Ovary (tissue), 9 donors: Measurements from ENCODE around the gene NIPAL4. TPM values are rescaled to one million over a fixed set of nuclear protein-coding genes. Genes with fewer than 3 reads are reported as not detected.
A peak's percentile ranks its signal among the peaks of the same experiment; 100 is the strongest.

Experiments used
- DNase-seq, 5 donors: peaks; one replicate each; pipeline ENCODE4 v3.0.0-alpha.2; 2019 to 2020
- H3K27ac ChIP-seq, 2 donors: fragments of 200-600 bp; one replicate each; pipeline versions ENCODE4 v1.5.1 to v1.8.0; 2019 to 2022
- H3K27me3 ChIP-seq: fragments of 200-600 bp; one replicate; pipeline ENCODE4 v1.8.0; 2022
- H3K36me3 ChIP-seq: fragments of 200-600 bp; sonication (generic); one replicate; pipeline ENCODE4 v1.5.1; 2019
- H3K4me1 ChIP-seq: one replicate; pipeline ENCODE4 v1.8.1; 2013; ENCODE audit warnings: mild to moderate bottlenecking, moderate library complexity; ENCODE audit not compliant: insufficient read depth
- H3K4me3 ChIP-seq: fragments of 200-600 bp; sonication (generic); one replicate; pipeline ENCODE4 v1.5.1; 2017
- H3K9me3 ChIP-seq, 2 donors: fragments of 200-600 bp in 1 of 2; sonication (generic) in 1 of 2; one replicate each; pipeline versions ENCODE4 v1.5.1 to v1.8.1; 2013 to 2019; ENCODE audit warnings: mild to moderate bottlenecking in 1 of 2, moderate library complexity in 1 of 2
- EP300 ChIP-seq: sonication (generic); formaldehyde crosslinking; IDR thresholded peaks from one replicate; pipeline ENCODE4 v1.6.1; 2017; ENCODE audit warnings: antibody characterized with exemption
- POLR2A ChIP-seq: fragments of 450-650 bp; IDR thresholded peaks from one replicate; pipeline ENCODE4 v1.6.1; 2017; ENCODE audit warnings: antibody characterized with exemption, mild to moderate bottlenecking, moderate library complexity
- WGBS, 3 donors: extraction: QIAGEN DNeasy Blood & Tissue Kit in 1 of 3; methylation state at CpG; one replicate each; pipeline versions ENCODE4 v1.1.5 to v1.1.7; 2013 to 2017; 5-methylcytosine and 5-hydroxymethylcytosine counted together
- intact Hi-C, 4 donors: fragments of 100-400 bp; cut with DNase I; formaldehyde crosslinking; loops; one replicate each; pipeline versions ENCODE4 v1.11.0 to v1.15.1; 2022 to 2023
- polyA plus RNA-seq, 2 donors: library from polyadenylated mRNA; stranded (reverse); fragments of 200-250 nt in 1 of 2; fragments of 350-450 nt in 1 of 2; fragmentation: Illumina TruSeq in 1 of 2; extraction: RNeasy Lipid Tissue Mini Kit (QIAGEN cat#74804) in 1 of 2; gene quantifications; one replicate each; pipeline ENCODE4 v1.2.3, GENCODE V29; 2013 to 2014
- total RNA-seq, 7 donors: library from RNA; depleted of rRNA in 2 of 7; stranded (reverse); fragments of >200 nt in 2 of 7; fragmentation: NEBNext Ultra II Directional in 3 of 7; extraction: Animal tissue kit (Norgen Biotek cat#: 25700) in 3 of 7; gene quantifications; one replicate each; pipeline versions ENCODE4 v1.1.0 to v1.2.4, GENCODE V29; 2016 to 2023
- TF ChIP-seq, protein P1 (sequence below), 3 donors: fragments of 450-650 bp in 2 of 3; fragments of 200-600 bp in 1 of 3; IDR thresholded peaks; one replicate each; pipeline versions ENCODE4 v1.5.1 to v1.8.0; 2016 to 2022; ENCODE audit warnings: antibody characterized with exemption in 3 of 3, mild to moderate bottlenecking in 1 of 3
- donor health status: DM: no; HTN: no; CAD: no; lungs with moderate emphysema.
- donor health status: DM: no; HTN: no; CAD: no.
- donor health status: Bipolar disorder and iron deficiency.
- donor health status: DM: yes; HTN: yes; CAD: no.
- donor health status: DM: no; HTN: no; CAD: no.
- donor health status: DM: yes; HTN: yes; CAD: no.

NIPAL4 gene
- total and polyA plus RNA-seq, 9 donors, result 0.80 TPM; not detected in 8

DNA sequence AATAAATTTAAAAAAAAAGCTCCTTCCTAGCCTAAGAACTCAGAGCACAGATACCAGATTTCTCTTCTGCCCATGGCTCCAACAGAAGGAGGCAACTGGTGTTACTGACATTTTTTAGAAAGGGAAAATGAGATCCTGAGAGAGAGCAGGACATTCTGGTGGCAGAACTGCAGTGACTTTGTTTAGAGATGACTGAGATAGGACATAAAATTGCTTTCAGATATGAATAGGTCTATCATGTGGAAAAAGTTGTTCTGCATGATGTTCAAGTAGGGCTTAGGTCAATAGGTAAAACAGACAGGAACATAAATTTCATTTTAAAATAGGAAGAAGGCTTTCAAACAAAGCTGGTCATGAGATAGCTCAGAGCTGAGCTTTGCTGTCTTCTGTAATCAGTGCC, 49.6 kb downstream of the NIPAL4 start:
- Histone ChIP-seq H3K27ac (no peak overlapping the region), H3K27me3 (no peaks in the 10 kb centered on the region)

GRCh38 chr5:157510682-157511081, 50.7 kb downstream of the NIPAL4 start:
- no peak overlapping the region for H3K4me3 ChIP-seq
- no peaks in the 10 kb centered on the region for H3K27me3 ChIP-seq
- TF ChIP-seq EP300, result no peak
- TF ChIP-seq, protein P1, sequence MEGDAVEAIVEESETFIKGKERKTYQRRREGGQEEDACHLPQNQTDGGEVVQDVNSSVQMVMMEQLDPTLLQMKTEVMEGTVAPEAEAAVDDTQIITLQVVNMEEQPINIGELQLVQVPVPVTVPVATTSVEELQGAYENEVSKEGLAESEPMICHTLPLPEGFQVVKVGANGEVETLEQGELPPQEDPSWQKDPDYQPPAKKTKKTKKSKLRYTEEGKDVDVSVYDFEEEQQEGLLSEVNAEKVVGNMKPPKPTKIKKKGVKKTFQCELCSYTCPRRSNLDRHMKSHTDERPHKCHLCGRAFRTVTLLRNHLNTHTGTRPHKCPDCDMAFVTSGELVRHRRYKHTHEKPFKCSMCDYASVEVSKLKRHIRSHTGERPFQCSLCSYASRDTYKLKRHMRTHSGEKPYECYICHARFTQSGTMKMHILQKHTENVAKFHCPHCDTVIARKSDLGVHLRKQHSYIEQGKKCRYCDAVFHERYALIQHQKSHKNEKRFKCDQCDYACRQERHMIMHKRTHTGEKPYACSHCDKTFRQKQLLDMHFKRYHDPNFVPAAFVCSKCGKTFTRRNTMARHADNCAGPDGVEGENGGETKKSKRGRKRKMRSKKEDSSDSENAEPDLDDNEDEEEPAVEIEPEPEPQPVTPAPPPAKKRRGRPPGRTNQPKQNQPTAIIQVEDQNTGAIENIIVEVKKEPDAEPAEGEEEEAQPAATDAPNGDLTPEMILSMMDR (IDR thresholded peaks at IDR 0.05), result no peak
- TF ChIP-seq POLR2A, result no peak
- DNase-seq, result no peak
- intact Hi-C loops, result loop anchor here in 1 of 4 donors (10.0 kb wide), 1 partner anchor 64 kb away; the partner anchor contains the start of gene ADAM19
- 87 to 91% (median 90%) methylated on average over 5 of the region's 5 CpGs for WGBS, 3 donors
- no peaks in the 10 kb centered on the region for H3K9me3 ChIP-seq
- H3K4me1 ChIP-seq, result peaks cover 12% of the 10 kb centered on the region
- H3K36me3 ChIP-seq, result no peaks in the 10 kb centered on the region
- peak overlapping the region in 1 of 2 donors; percentile 51 for H3K27ac ChIP-seq

More for the DNA sequence above, 49.6 kb downstream of the NIPAL4 start:
- Histone ChIP-seq H3K4me1 (peaks cover 10% of the 10 kb centered on the region), H3K36me3 (no peaks in the 10 kb centered on the region), H3K9me3 (no peaks in the 10 kb centered on the region), H3K4me3 (no peak overlapping the region)
- no peak for TF ChIP-seq POLR2A
- intact Hi-C loops, result no loop called here
- no peak for DNase-seq

DNA sequence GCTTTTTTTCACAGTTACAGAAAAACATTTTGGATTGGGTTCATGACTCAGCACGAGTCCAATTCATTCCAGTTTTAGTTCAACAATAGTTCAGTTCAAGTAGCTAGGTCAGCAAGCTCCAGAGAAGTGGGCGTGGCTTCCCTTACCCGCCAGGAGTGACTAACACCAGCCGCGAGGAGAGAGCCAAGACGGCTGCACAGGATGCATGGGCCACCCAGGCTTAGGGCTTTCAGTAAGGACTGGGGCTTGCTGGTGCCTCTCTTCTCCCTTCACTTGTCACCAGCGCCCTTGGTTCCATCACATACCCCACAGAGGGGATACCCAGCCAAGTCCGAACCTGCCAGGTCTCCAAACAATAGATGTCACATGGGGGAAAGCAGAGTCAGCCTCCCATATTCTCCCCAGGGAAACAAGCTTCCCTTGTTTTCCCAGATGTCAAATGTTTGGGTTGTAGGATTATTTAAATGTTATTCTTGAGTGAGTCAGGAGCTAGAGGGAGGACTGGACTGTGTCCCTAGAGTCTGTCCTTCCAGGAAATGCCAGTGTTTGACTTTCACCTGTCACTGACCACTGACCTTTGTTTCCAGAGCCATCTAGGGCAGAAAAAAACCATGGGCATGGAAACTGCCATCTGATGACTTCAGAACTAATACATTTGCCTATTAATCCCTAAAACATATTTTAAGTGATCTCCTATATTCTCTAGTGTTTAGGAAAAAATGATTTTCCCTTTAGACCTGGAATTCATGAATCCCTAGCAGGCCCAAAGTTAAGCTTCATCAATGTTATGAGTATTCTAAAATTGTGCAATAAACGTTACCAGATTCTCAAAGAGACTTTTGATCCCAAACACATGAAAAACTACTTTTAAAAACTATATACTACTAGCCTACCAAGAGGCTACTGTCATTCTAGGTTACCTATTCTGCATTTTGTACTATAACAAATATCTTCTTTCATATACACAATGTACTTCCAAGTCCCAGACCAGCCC, 51.9 kb downstream of the NIPAL4 start:
- intact Hi-C loops, result loop anchor here in 1 of 4 donors (10.0 kb wide), 1 partner anchor 63 kb away; the partner anchor contains the start of gene ADAM19
- WGBS, 3 donors, result 7 to 9% (median 8%) methylated on average over 9 of the region's 9 CpGs
- peaks cover 17% of the 10 kb centered on the region for H3K4me1 ChIP-seq
- no peaks in the 10 kb centered on the region for H3K27me3 ChIP-seq
- peak; percentile 93 to 97 (median 96) for DNase-seq
- H3K27ac ChIP-seq, result peak overlapping the region in 1 of 2 donors; percentile 51
- TF ChIP-seq, protein P1 (IDR thresholded peaks at IDR 0.05), result no peak
- TF ChIP-seq EP300, result no peak
- TF ChIP-seq POLR2A, result no peak
- H3K9me3 ChIP-seq, result no peaks in the 10 kb centered on the region
- H3K36me3 ChIP-seq, result no peaks in the 10 kb centered on the region
- H3K4me3 ChIP-seq, result no peak overlapping the region

DNA sequence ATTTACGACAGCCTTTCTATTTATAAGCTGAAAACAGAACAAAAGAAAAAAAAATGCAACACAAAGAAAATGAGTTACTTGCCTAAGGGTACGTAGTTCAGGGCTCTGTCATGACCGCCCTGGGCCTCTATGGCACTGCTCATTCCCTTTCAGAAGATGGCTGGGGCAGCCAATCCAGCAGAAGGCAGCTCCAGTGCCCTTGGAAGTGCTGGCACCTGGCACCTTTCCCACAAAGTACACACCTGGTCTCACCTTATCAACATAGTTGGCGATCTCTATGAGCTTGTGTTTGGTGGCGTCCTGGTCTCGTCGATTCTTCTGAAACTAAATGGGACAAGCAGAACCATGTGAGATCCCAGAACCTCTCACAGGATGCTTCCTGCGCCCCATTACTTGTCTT, 53.2 kb downstream of the NIPAL4 start:
- Histone ChIP-seq H3K4me1 (peaks cover 20% of the 10 kb centered on the region), H3K27ac (no peak overlapping the region), H3K27me3 (no peaks in the 10 kb centered on the region), H3K4me3 (no peak overlapping the region), H3K9me3 (no peaks in the 10 kb centered on the region), H3K36me3 (no peaks in the 10 kb centered on the region)
- TF ChIP-seq, protein P1 (IDR thresholded peaks at IDR 0.05), result no peak
- TF ChIP-seq EP300 (no peak), POLR2A (no peak)
- WGBS, 3 donors, result 88 to 94% (median 91%) methylated on average over 8 of the region's 8 CpGs
- DNase-seq, result no peak
- intact Hi-C loops, result loop anchor here in 1 of 4 donors (10.0 kb wide), 1 partner anchor 62 kb away; the partner anchor contains the start of gene ADAM19

GRCh38 chr5:157514974-157515373, 55.0 kb downstream of the NIPAL4 start:
- H3K4me1 ChIP-seq, result peaks cover 20% of the 10 kb centered on the region
- no peaks in the 10 kb centered on the region for H3K36me3 ChIP-seq
- no peaks in the 10 kb centered on the region for H3K27me3 ChIP-seq
- no peak overlapping the region for H3K4me3 ChIP-seq
- intact Hi-C loops, result loop anchor here in 1 of 4 donors (10.0 kb wide), 1 partner anchor 60 kb away; the partner anchor contains the start of gene ADAM19
- 96 to 100% (median 97%) methylated on average over 2 of the region's 2 CpGs for WGBS, 3 donors
- no peaks in the 10 kb centered on the region for H3K9me3 ChIP-seq
- DNase-seq, result no peak
- TF ChIP-seq, protein P1 (IDR thresholded peaks at IDR 0.05), result no peak
- TF ChIP-seq EP300, result no peak
- H3K27ac ChIP-seq, result no peak overlapping the region
